GM06990 (cell line): ENCODE results near the gene SDK1.

ENCODE experiments used
- DNase-seq: peaks from one replicate; pipeline ENCODE4 v3.0.0-alpha.2; 2011; ENCODE audit not compliant: insufficient read length; ENCODE audit errors: extremely low read depth
- H3K27me3 ChIP-seq: replicated peaks from 2 replicates; pipeline ENCODE4 v1.6.0; 2011; ENCODE audit warnings: low read length; ENCODE audit not compliant: control insufficient read depth, insufficient read depth
- H3K36me3 ChIP-seq: 2 replicates; pipeline ENCODE4 v1.5.1; 2011; ENCODE audit warnings: low read length; ENCODE audit not compliant: control insufficient read depth, insufficient read depth
- H3K4me3 ChIP-seq: replicated peaks from 2 replicates; pipeline ENCODE4 v1.5.1; 2011; ENCODE audit warnings: low read depth, mild to moderate bottlenecking, control low read depth, low read length
- TF ChIP-seq, protein P1 (sequence below): IDR thresholded peaks from 2 replicates; pipeline ENCODE4 v1.5.1; 2011; ENCODE audit warnings: low read length, control low read depth, mild to moderate bottlenecking, inconsistent platforms; ENCODE audit not compliant: insufficient read depth, poor library complexity, severe bottlenecking

SDK1 gene

DNA sequence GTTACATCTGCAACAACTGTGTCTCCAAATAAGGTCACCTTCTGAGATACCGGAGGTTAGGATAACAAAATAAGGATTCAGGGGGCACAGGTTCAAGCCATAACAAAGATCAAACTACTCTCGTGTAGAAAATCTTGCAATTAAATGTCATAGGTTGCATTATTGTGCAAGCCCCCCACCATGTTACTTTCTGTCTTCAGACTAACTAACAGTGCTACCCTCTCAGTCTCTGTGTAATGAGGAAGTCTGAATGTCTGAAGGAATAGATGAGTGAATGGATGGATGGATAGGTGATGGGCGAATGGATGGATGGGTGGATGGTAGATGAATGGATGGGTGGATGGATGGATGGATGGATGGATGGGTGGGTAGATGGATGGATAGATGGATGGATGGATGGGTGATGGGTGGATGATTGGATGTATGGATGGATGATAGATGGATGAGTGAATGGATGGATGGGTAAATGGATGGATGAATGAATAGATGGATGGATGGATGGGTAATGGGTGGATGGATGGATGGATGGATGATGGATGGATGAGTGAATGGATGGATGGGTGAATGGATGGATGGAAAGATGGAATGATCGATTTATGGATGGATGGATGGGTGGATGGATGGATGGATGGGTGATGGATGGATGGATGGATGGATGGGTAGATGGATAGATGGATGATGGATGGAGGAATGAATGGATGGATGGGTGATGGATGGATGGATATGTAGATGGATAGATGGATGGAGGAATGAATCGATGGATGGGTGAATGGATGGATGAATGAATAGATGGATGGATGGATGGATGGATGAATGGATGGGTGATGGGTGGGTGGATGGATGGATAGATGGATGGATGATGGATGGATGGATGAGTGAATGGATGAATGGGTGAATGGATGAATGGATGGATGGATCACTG is 823.8 kb downstream of the SDK1 start:
- Histone ChIP-seq H3K4me3 (no peak overlapping the region), H3K27me3 (no peaks in the 10 kb centered on the region), H3K36me3 (no peaks in the 10 kb centered on the region)
- no peak for DNase-seq
- TF ChIP-seq, protein P1, sequence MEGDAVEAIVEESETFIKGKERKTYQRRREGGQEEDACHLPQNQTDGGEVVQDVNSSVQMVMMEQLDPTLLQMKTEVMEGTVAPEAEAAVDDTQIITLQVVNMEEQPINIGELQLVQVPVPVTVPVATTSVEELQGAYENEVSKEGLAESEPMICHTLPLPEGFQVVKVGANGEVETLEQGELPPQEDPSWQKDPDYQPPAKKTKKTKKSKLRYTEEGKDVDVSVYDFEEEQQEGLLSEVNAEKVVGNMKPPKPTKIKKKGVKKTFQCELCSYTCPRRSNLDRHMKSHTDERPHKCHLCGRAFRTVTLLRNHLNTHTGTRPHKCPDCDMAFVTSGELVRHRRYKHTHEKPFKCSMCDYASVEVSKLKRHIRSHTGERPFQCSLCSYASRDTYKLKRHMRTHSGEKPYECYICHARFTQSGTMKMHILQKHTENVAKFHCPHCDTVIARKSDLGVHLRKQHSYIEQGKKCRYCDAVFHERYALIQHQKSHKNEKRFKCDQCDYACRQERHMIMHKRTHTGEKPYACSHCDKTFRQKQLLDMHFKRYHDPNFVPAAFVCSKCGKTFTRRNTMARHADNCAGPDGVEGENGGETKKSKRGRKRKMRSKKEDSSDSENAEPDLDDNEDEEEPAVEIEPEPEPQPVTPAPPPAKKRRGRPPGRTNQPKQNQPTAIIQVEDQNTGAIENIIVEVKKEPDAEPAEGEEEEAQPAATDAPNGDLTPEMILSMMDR, result no peak

DNA sequence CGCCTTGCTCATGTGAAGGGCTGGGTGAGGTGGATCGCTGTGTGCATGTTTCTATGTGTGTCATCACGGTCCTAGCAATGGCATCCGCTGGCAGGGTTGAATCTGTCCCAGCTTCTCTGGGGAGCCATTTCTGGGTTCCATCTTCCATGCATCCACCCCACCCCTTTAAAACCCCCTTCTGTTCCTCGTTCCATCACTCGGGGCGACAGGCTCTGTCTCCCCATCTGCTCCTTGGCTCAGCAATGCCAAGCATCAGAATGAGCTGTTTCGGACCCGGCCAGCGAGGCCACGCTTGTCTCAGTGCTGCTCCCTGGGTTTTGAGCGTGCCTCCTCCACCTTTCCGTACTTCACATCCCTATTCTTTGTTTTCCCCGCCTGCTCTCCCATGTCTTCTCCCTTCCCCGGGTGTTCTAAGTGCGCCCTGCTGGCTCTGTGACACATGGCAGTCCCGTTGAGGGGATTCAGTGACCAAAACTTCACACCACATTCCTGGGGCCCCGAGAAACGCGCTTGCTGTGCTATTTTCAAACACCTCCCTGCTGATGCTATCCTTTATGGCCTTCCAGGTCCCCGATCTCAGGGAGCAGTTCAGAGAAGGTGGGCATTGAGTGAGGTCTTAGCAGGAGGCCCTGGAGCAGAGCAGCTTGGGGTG is 827.0 kb downstream of the SDK1 start:
- no peaks in the 10 kb centered on the region for H3K36me3 ChIP-seq
- no peak for DNase-seq
- TF ChIP-seq, protein P1, result no peak
- no peaks in the 10 kb centered on the region for H3K27me3 ChIP-seq
- H3K4me3 ChIP-seq, result no peak overlapping the region

DNA sequence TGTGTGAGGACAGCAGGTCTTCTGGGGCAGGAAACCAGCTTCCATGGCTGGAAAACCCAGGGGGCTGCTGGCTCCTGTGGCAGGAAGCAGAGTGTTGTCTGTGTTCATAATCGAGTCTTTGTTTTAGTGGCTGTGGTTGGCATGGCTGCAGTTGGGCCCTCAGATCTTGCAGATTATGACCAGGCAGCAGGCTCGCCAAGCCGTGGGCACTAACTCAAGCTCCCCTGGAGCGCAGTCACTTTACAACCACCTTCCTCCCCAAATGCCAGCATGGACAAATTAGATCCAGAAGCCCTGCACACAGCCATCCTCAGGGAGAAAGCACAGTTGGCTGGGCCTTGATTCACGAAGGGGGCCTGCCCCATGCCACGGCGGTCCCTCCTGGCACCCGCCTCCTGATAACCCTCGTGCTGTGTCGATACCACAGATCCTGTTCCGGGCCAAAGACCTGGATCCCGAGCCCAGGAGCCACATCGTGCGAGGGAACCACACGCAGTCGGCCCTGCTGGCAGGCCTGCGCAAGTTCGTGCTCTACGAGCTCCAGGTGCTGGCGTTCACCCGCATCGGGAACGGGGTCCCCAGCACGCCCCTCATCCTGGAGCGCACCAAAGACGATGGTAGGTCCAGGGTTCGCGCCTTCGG is 828.5 kb downstream of the SDK1 start:
- no peaks in the 10 kb centered on the region for H3K36me3 ChIP-seq
- H3K27me3 ChIP-seq, result no peaks in the 10 kb centered on the region
- no peak overlapping the region for H3K4me3 ChIP-seq
- TF ChIP-seq, protein P1, result no peak
- no peak for DNase-seq

DNA sequence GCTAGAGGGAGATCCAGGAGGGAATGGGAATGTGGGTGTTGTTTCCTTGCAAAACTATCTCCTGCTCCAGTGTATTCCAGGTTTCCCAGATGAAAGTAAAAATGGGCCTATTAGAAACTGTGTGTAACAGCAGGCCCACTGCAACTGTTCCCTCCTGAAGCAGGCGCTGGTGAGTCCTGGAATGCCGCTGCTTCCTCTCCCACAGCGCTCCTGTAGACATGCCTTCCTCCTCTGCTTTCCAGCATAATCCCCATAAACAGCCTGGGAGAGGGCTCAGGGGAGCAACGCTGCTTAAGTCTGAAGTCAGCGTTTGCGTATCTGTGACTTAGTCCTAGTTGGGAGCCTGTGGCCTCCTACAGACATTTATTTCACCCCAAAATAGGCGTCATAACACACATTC is 830.0 kb downstream of the SDK1 start:
- no peak for DNase-seq
- TF ChIP-seq, protein P1, result no peak
- no peak overlapping the region for H3K4me3 ChIP-seq
- H3K36me3 ChIP-seq, result no peaks in the 10 kb centered on the region
- no peaks in the 10 kb centered on the region for H3K27me3 ChIP-seq

DNA sequence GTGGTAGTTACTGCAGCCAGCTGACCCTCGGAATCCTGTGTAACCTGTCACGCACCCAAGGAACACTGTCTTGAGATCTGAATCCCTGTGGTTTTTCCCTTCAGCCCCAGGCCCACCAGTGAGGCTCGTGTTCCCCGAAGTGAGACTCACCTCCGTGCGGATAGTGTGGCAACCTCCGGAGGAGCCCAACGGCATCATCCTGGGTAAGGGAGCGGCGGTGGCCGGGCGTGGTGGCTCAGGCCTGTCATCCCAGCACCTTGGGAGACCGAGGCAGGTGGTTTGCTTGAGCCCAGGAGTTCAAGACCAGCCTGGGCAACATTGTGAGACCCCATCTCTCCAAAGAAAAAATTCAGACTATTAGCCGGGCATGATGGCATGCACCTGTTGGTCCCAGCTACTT is 831.2 kb downstream of the SDK1 start:
- H3K36me3 ChIP-seq, result no peaks in the 10 kb centered on the region
- TF ChIP-seq, protein P1, result no peak
- no peak overlapping the region for H3K4me3 ChIP-seq
- no peak for DNase-seq
- H3K27me3 ChIP-seq, result no peaks in the 10 kb centered on the region
